ENCODE results near the gene HOXA4. TPM values are rescaled to one million over a fixed set of nuclear protein-coding genes. Genes with fewer than 3 reads are reported as not detected.

The HOXA4 gene
- total and polyA plus RNA-seq, 10 of the 15 experiments (the other 5 are each of a cell fraction or from before 2014, with no cell fraction given) = 0.07 TPM; not detected in 9

- SMC1A ChIA-PET (ENCODE audit: uncharacterized antibody, unreplicated experiment) = interaction anchor here (1.1 kb wide), 1 partner anchor 9 kb away, joined by 3 read pairs; no protein-coding TSS in a partner anchor
- BruUV-seq (replicated peaks) = no TSS peak
Measured at GRCh38 chr7:27122077-27122910, 8.3 kb downstream of the HOXA4 start.

More at GRCh38 chr7:27122077-27122910, 8.3 kb downstream of the HOXA4 start:
- Histone ChIP-seq H2AFZ (ENCODE audit: control insufficient read depth, low read depth, low read length) (no peak overlapping the region), H3K36me3 (ENCODE audit: control insufficient read depth in 2 of 2, insufficient read depth in 2 of 2, low read length in 1 of 2) (no peaks in the 10 kb centered on the region), H3K9me3 (replicated peaks; ENCODE audit: control insufficient read depth, insufficient read depth, low read length) (no peaks in the 10 kb centered on the region), H3K4me2 (ENCODE audit: control insufficient read depth, insufficient read depth) (no peak overlapping the region), H3K79me2 (ENCODE audit: control insufficient read depth, insufficient read depth, low read length) (no peaks in the 10 kb centered on the region), H3K27me3 (replicated peaks in 1 of 2; ENCODE audit: control insufficient read depth in 2 of 2, insufficient read depth in 2 of 2, low read length in 1 of 2) (no peaks in the 10 kb centered on the region; a peak in 2 of 4 replicates), H3K4me1 (ENCODE audit: control insufficient read depth, insufficient read depth, low read length) (no peaks in the 10 kb centered on the region), H3K4me3 (no peak overlapping the region), H4K20me1 (ENCODE audit: control insufficient read depth, insufficient read depth) (no peaks in the 10 kb centered on the region), H3K9ac (ENCODE audit: control insufficient read depth, insufficient read depth, low read length) (no peak overlapping the region), H3K27ac (ENCODE audit: control insufficient read depth, insufficient read depth) (no peak overlapping the region)
- ChIA-PET POLR2A (no interaction called here), CTCF (no interaction called here), RAD21 (ENCODE audit: unreplicated experiment) (no interaction called here)
- WGBS (ENCODE audit: insufficient coverage, insufficient replicate concordance, low lambda C conversion rate, missing lambda C conversion rate) = 74% methylated on average over 41 of the region's 42 CpGs
- DNase-seq (ENCODE audit: low read depth, low spot score) (no peak), FAIRE-seq (no peak), ATAC-seq (no peak)
- in situ Hi-C loops (cut with MboI) (no loop called here), intact Hi-C loops (cut with micrococcal nuclease; ENCODE audit: unreplicated experiment) (no loop called here)
- TF ChIP-seq LARP7 (IDR thresholded peaks at IDR 0.05) (no peak), RAD51 (IDR thresholded peaks at IDR 0.05) (no peak), SMAD5 (IDR thresholded peaks at IDR 0.05; ENCODE audit: low read depth) (no peak), RAD21 (IDR thresholded peaks at IDR 0.05; ENCODE audit: insufficient read depth, low read depth, low read length) (no peak), TCF3 (IDR thresholded peaks at IDR 0.05; ENCODE audit: borderline replicate concordance, insufficient read depth, low read depth, low read length) (no peak), SRF (IDR thresholded peaks at IDR 0.05; ENCODE audit: low read depth in 2 of 2, low read length in 2 of 2) (no peak), CBFB (IDR thresholded peaks at IDR 0.05; ENCODE audit: low read depth) (no peak), NFYA (IDR thresholded peaks at IDR 0.05; ENCODE audit: borderline replicate concordance, low read depth, low read length) (no peak), ZSCAN29 (IDR thresholded peaks at IDR 0.05) (no peak), SMARCA5 (IDR thresholded peaks at IDR 0.05) (no peak), CHD1 (IDR thresholded peaks at IDR 0.05; ENCODE audit: low read depth, low read length) (no peak), RFX5 (IDR thresholded peaks at IDR 0.05; ENCODE audit: low read depth, low read length) (no peak)
- TF ChIP-seq, protein P1, sequence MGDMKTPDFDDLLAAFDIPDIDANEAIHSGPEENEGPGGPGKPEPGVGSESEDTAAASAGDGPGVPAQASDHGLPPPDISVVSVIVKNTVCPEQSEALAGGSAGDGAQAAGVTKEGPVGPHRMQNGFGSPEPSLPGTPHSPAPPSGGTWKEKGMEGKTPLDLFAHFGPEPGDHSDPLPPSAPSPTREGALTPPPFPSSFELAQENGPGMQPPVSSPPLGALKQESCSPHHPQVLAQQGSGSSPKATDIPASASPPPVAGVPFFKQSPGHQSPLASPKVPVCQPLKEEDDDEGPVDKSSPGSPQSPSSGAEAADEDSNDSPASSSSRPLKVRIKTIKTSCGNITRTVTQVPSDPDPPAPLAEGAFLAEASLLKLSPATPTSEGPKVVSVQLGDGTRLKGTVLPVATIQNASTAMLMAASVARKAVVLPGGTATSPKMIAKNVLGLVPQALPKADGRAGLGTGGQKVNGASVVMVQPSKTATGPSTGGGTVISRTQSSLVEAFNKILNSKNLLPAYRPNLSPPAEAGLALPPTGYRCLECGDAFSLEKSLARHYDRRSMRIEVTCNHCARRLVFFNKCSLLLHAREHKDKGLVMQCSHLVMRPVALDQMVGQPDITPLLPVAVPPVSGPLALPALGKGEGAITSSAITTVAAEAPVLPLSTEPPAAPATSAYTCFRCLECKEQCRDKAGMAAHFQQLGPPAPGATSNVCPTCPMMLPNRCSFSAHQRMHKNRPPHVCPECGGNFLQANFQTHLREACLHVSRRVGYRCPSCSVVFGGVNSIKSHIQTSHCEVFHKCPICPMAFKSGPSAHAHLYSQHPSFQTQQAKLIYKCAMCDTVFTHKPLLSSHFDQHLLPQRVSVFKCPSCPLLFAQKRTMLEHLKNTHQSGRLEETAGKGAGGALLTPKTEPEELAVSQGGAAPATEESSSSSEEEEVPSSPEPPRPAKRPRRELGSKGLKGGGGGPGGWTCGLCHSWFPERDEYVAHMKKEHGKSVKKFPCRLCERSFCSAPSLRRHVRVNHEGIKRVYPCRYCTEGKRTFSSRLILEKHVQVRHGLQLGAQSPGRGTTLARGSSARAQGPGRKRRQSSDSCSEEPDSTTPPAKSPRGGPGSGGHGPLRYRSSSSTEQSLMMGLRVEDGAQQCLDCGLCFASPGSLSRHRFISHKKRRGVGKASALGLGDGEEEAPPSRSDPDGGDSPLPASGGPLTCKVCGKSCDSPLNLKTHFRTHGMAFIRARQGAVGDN (IDR thresholded peaks at IDR 0.05) = no peak
- TF ChIP-seq, protein P2, sequence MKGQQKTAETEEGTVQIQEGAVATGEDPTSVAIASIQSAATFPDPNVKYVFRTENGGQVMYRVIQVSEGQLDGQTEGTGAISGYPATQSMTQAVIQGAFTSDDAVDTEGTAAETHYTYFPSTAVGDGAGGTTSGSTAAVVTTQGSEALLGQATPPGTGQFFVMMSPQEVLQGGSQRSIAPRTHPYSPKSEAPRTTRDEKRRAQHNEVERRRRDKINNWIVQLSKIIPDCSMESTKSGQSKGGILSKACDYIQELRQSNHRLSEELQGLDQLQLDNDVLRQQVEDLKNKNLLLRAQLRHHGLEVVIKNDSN (IDR thresholded peaks at IDR 0.05; ENCODE audit: borderline replicate concordance, extremely low read length, insufficient read depth, low read depth, low read length) = no peak
